Ishikawa (cell line): Measurements from ENCODE around the gene HNF1B.

Experiments
- CEBPB ChIP-seq: IDR thresholded peaks from 2 replicates; pipeline ENCODE4 v1.6.1; 2012
- CREB1 ChIP-seq: IDR thresholded peaks from 2 replicates; pipeline ENCODE4 v1.6.1; 2012; ENCODE audit warnings: low read depth
- EGR1 ChIP-seq: IDR thresholded peaks from 2 replicates; pipeline ENCODE4 v1.6.1; 2012
- EP300 ChIP-seq: IDR thresholded peaks from 2 replicates; pipeline ENCODE4 v1.6.1; 2012; ENCODE audit warnings: borderline replicate concordance
- FOXM1 ChIP-seq: IDR thresholded peaks from 2 replicates; pipeline ENCODE4 v1.6.1; 2012; ENCODE audit warnings: low read depth, borderline replicate concordance
- NFIC ChIP-seq: IDR thresholded peaks from 2 replicates; pipeline ENCODE4 v1.6.1; 2012
- RAD21 ChIP-seq: IDR thresholded peaks from 2 replicates; pipeline ENCODE4 v1.6.1; 2012; ENCODE audit warnings: low read depth
- TAF1 ChIP-seq: IDR thresholded peaks from 2 replicates; pipeline ENCODE4 v1.6.1; 2012; ENCODE audit warnings: low read depth, mild to moderate bottlenecking
- TEAD4 ChIP-seq: IDR thresholded peaks from 2 replicates; pipeline ENCODE4 v1.6.1; 2012
- YY1 ChIP-seq: IDR thresholded peaks from 2 replicates; pipeline ENCODE4 v1.6.1; 2012; ENCODE audit warnings: low read depth
- ZBTB7A ChIP-seq: IDR thresholded peaks from 2 replicates; pipeline ENCODE4 v1.6.1; 2012; ENCODE audit warnings: low read depth
- TF ChIP-seq, protein P1 (sequence below): IDR thresholded peaks from 2 replicates; pipeline ENCODE4 v1.6.1; 2012
- TF ChIP-seq, protein P2 (sequence below): IDR thresholded peaks from 2 replicates; pipeline ENCODE4 v1.6.1; 2012
- TF ChIP-seq, protein P3 (sequence below): IDR thresholded peaks from 2 replicates; pipeline ENCODE4 v1.6.1; 2012; ENCODE audit warnings: low read depth, mild to moderate bottlenecking

HNF1B gene

DNA sequence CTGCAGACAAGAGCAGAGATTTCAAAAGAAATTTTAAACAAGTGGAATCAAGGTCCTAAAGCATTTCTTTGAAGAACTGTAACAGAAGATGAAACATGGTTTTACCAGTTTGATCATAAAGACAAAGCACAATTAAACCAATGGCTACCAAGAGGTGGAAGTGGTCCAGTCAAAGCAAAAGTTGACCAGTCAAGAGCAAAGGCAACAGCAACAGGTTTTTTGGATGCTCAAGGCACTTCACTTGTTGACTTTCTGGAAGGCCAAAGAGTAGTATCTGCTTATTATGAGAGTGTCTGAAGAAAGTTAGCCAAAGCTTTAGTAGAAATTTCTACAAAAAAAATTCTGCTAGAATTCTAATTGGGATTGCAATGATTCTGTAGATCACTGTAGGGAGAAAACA, 106.9 kb downstream of the HNF1B start:
- no peak for TF ChIP-seq CEBPB
- TF ChIP-seq YY1, result no peak
- no peak for TF ChIP-seq FOXM1
- TF ChIP-seq NFIC, result no peak
- TF ChIP-seq TAF1, result no peak
- TF ChIP-seq TEAD4, result no peak
- TF ChIP-seq EP300, result no peak
- no peak for TF ChIP-seq EGR1
- TF ChIP-seq, protein P1, sequence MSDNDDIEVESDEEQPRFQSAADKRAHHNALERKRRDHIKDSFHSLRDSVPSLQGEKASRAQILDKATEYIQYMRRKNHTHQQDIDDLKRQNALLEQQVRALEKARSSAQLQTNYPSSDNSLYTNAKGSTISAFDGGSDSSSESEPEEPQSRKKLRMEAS, result no peak
- TF ChIP-seq CREB1, result no peak
- TF ChIP-seq RAD21, result no peak
- no peak for TF ChIP-seq ZBTB7A
- TF ChIP-seq, protein P2, sequence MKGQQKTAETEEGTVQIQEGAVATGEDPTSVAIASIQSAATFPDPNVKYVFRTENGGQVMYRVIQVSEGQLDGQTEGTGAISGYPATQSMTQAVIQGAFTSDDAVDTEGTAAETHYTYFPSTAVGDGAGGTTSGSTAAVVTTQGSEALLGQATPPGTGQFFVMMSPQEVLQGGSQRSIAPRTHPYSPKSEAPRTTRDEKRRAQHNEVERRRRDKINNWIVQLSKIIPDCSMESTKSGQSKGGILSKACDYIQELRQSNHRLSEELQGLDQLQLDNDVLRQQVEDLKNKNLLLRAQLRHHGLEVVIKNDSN, result no peak
- TF ChIP-seq, protein P3, sequence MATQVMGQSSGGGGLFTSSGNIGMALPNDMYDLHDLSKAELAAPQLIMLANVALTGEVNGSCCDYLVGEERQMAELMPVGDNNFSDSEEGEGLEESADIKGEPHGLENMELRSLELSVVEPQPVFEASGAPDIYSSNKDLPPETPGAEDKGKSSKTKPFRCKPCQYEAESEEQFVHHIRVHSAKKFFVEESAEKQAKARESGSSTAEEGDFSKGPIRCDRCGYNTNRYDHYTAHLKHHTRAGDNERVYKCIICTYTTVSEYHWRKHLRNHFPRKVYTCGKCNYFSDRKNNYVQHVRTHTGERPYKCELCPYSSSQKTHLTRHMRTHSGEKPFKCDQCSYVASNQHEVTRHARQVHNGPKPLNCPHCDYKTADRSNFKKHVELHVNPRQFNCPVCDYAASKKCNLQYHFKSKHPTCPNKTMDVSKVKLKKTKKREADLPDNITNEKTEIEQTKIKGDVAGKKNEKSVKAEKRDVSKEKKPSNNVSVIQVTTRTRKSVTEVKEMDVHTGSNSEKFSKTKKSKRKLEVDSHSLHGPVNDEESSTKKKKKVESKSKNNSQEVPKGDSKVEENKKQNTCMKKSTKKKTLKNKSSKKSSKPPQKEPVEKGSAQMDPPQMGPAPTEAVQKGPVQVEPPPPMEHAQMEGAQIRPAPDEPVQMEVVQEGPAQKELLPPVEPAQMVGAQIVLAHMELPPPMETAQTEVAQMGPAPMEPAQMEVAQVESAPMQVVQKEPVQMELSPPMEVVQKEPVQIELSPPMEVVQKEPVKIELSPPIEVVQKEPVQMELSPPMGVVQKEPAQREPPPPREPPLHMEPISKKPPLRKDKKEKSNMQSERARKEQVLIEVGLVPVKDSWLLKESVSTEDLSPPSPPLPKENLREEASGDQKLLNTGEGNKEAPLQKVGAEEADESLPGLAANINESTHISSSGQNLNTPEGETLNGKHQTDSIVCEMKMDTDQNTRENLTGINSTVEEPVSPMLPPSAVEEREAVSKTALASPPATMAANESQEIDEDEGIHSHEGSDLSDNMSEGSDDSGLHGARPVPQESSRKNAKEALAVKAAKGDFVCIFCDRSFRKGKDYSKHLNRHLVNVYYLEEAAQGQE, result no peak
